HEK293T (cell line): ENCODE data around the gene CCDC170.

Experiments
- ARNT ChIP-seq: fragments of 450-650 bp; IDR thresholded peaks from 2 replicates; pipeline ENCODE4 v1.6.1; 2017; ENCODE audit warnings: mild to moderate bottlenecking
- BHLHE40 ChIP-seq: fragments of 450-650 bp; IDR thresholded peaks from 2 replicates; pipeline ENCODE4 v1.6.1; 2016; ENCODE audit warnings: mild to moderate bottlenecking, moderate library complexity, borderline replicate concordance
- ELF4 ChIP-seq: fragments of 450-650 bp; IDR thresholded peaks from 2 replicates; pipeline ENCODE4 v1.6.1; 2017; ENCODE audit warnings: antibody characterized with exemption
- FOXA1 ChIP-seq: fragments of 450-650 bp; IDR thresholded peaks from 2 replicates; pipeline ENCODE4 v1.6.1; 2016; ENCODE audit warnings: mild to moderate bottlenecking
- FOXK2 ChIP-seq: fragments of 450-650 bp; IDR thresholded peaks from 2 replicates; pipeline ENCODE4 v1.6.1; 2016; ENCODE audit warnings: mild to moderate bottlenecking
- FOXM1 ChIP-seq: fragments of 450-650 bp; IDR thresholded peaks from 2 replicates; pipeline ENCODE4 v1.6.1; 2017; ENCODE audit warnings: mild to moderate bottlenecking, borderline replicate concordance
- L3MBTL2 ChIP-seq: fragments of 450-650 bp; conservative IDR thresholded peaks from 2 replicates; pipeline ENCODE4 v1.6.1; 2016; ENCODE audit warnings: mild to moderate bottlenecking
- LEF1 ChIP-seq: fragments of 450-650 bp; IDR thresholded peaks from 2 replicates; pipeline ENCODE4 v1.6.1; 2017; ENCODE audit warnings: mild to moderate bottlenecking, borderline replicate concordance
- NFRKB ChIP-seq: fragments of 450-650 bp; IDR thresholded peaks from 2 replicates; pipeline ENCODE4 v1.6.1; 2016; ENCODE audit warnings: mild to moderate bottlenecking, moderate library complexity
- SP1 ChIP-seq: fragments of 450-650 bp; IDR thresholded peaks from 2 replicates; pipeline ENCODE4 v1.6.1; 2017
- SUZ12 ChIP-seq: fragments of 450-650 bp; IDR thresholded peaks from 2 replicates; pipeline ENCODE4 v1.6.1; 2016; ENCODE audit warnings: mild to moderate bottlenecking
- TARDBP ChIP-seq: fragments of 450-650 bp; IDR thresholded peaks from 2 replicates; pipeline ENCODE4 v1.6.1; 2016
- TF ChIP-seq, protein P1 (sequence below): fragments of 450-650 bp; IDR thresholded peaks from 2 replicates; pipeline ENCODE4 v1.6.1; 2016

DNA sequence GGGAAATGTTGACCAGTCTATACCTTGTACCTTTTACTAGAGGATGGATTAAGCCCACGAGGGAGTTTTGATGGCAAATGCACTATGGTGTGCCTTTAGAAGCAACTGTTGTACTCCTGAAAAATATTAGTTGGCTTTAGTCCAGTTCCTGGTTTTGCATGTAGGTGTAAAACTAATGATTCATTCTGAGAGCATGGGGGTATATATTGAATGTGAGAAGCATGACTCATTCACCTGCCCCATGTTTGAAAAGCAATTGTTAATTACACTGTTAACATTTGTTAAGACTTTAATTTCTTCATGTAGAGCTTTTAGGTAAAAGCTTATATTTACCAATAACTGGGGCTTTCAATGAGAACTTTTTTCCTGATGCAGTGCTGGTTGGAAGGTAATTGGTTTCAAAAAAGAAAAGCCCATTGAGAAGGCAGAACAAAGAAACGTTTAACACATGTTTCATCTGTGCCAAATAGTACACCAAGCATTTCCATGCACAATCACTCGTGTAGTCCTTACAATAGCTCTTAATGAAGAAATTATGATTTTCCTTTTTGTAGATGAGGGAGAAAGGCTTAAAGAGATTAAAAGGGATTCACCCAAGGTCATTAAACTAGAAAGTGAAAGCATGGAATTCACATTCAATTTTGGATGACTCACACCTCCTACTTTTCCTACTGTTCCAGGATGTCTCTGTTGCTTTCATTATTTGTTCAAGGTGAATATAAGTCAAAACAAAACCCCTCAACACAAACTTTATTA is 134.1 kb downstream of the CCDC170 start:
- TF ChIP-seq TARDBP (no peak), SP1 (no peak), FOXM1 (no peak), ARNT (no peak), NFRKB (no peak), LEF1 (no peak), ELF4 (no peak), FOXA1 (no peak), FOXK2 (no peak), BHLHE40 (no peak), SUZ12 (no peak), L3MBTL2 (no peak)
- TF ChIP-seq, protein P1, sequence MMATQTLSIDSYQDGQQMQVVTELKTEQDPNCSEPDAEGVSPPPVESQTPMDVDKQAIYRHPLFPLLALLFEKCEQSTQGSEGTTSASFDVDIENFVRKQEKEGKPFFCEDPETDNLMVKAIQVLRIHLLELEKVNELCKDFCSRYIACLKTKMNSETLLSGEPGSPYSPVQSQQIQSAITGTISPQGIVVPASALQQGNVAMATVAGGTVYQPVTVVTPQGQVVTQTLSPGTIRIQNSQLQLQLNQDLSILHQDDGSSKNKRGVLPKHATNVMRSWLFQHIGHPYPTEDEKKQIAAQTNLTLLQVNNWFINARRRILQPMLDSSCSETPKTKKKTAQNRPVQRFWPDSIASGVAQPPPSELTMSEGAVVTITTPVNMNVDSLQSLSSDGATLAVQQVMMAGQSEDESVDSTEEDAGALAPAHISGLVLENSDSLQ, result no peak
